ENCODE data around the gene POP4.
A peak's percentile ranks its signal among the peaks of the same experiment; 100 is the strongest.

The POP4 gene

DNA sequence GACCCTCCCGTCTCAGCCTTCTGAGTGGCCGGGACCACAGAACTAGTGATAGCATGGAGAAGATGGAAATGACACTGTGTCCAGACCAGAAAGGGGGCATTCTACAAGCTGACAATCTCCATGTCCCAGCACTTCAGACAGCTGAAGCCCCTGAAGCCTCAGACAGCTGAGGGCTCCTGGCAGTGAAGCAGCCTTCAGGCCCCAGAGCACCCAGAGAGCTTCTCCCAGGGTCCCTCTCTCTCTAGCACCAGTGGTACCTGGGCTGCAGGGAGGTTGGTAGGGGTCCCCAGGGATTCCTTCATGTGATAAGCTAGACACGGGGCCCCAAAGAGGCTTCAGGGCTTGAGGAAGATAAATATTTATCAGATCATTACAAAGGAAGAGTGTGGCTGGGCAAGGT lies 7.6 kb upstream of the POP4 start:
- Histone ChIP-seq H3K36me3 (ENCODE audit: low read depth) (no peaks in the 10 kb centered on the region), H3K4me1 (ENCODE audit: insufficient read depth, poor library complexity, severe bottlenecking) (no peaks in the 10 kb centered on the region), H3K27me3 (ENCODE audit: insufficient read depth, poor library complexity, severe bottlenecking) (peaks cover 13% of the 10 kb centered on the region), H3K4me3 (ENCODE audit: severe bottlenecking) (no peak overlapping the region), H3K27ac (ENCODE audit: poor library complexity, severe bottlenecking) (no peak overlapping the region), H3K9me3 (ENCODE audit: severe bottlenecking) (no peaks in the 10 kb centered on the region)
- DNase-seq (ENCODE audit: low spot score) (no peak), ATAC-seq (ENCODE audit: low read depth) (no peak)
- TF ChIP-seq, protein P1, sequence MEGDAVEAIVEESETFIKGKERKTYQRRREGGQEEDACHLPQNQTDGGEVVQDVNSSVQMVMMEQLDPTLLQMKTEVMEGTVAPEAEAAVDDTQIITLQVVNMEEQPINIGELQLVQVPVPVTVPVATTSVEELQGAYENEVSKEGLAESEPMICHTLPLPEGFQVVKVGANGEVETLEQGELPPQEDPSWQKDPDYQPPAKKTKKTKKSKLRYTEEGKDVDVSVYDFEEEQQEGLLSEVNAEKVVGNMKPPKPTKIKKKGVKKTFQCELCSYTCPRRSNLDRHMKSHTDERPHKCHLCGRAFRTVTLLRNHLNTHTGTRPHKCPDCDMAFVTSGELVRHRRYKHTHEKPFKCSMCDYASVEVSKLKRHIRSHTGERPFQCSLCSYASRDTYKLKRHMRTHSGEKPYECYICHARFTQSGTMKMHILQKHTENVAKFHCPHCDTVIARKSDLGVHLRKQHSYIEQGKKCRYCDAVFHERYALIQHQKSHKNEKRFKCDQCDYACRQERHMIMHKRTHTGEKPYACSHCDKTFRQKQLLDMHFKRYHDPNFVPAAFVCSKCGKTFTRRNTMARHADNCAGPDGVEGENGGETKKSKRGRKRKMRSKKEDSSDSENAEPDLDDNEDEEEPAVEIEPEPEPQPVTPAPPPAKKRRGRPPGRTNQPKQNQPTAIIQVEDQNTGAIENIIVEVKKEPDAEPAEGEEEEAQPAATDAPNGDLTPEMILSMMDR (IDR thresholded peaks at IDR 0.05; ENCODE audit: poor library complexity, severe bottlenecking), result no peak

- Histone ChIP-seq H3K27me3 (ENCODE audit: insufficient read depth, poor library complexity, severe bottlenecking) (peaks cover 1% of the 10 kb centered on the region), H3K4me1 (ENCODE audit: insufficient read depth, poor library complexity, severe bottlenecking) (no peaks in the 10 kb centered on the region), H3K4me3 (ENCODE audit: severe bottlenecking) (no peak overlapping the region), H3K27ac (ENCODE audit: poor library complexity, severe bottlenecking) (no peak overlapping the region), H3K9me3 (ENCODE audit: severe bottlenecking) (no peaks in the 10 kb centered on the region), H3K36me3 (ENCODE audit: low read depth) (no peaks in the 10 kb centered on the region)
- ATAC-seq (ENCODE audit: low read depth), result no peak
- no peak for DNase-seq (ENCODE audit: low spot score)
- TF ChIP-seq, protein P1 (IDR thresholded peaks at IDR 0.05; ENCODE audit: poor library complexity, severe bottlenecking), result no peak
These were observed 2.8 kb upstream of the POP4 start for GRCh38 chr19:29603308-29603707.

GRCh38 chr19:29606420-29606747 lies 301 bp downstream of the POP4 start:
- ATAC-seq (ENCODE audit: low read depth), result peak; percentile 41
- DNase-seq (ENCODE audit: low spot score), result no peak
- no peaks in the 10 kb centered on the region for H3K27me3 ChIP-seq (ENCODE audit: insufficient read depth, poor library complexity, severe bottlenecking)
- H3K9me3 ChIP-seq (ENCODE audit: severe bottlenecking), result no peaks in the 10 kb centered on the region
- H3K27ac ChIP-seq (ENCODE audit: poor library complexity, severe bottlenecking), result no peak overlapping the region
- peak overlapping the region; percentile 75 for H3K4me3 ChIP-seq (ENCODE audit: severe bottlenecking)
- peaks cover 16% of the 10 kb centered on the region for H3K36me3 ChIP-seq (ENCODE audit: low read depth)
- H3K4me1 ChIP-seq (ENCODE audit: insufficient read depth, poor library complexity, severe bottlenecking), result no peaks in the 10 kb centered on the region
- TF ChIP-seq, protein P1 (IDR thresholded peaks at IDR 0.05; ENCODE audit: poor library complexity, severe bottlenecking), result no peak

DNA sequence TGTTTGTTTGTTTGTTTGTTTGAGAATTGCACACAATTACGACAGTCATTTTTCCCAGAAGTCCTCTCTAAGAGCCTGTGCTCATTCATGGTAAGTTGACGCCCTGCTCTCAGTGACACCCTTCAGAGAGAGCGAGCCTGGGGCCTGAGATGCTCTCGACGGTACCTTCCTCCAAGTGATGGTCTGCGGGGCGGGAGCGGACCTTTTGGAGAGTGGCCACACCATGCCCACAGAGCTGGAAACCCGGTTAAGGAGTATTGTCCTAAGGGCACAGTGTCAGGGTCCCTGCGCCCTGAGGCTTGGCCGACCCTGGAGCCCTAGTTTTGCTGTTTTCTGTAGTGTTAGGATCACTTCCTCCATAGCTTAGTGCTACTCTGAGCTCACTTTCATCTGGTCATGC lies 3.6 kb downstream of the POP4 start:
- H3K27me3 ChIP-seq (ENCODE audit: insufficient read depth, poor library complexity, severe bottlenecking), result no peaks in the 10 kb centered on the region

DNA sequence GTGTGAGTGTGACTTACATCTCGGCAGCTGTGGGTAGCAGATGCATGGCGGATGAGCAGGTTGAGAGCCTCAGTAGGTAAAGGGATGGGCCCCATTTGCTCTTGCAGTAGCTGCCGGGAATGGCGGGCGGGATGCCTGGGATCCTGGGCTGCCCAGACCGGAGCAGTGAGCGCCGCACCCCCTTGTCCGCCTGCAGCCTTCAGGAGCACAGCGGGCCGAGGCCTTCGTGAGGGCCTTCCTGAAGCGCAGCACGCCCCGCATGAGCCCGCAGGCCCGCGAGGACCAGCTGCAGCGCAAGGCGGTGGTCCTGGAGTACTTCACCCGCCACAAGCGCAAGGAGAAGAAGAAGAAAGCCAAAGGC lies 4.1 kb downstream of the POP4 start:
- no peak overlapping the region for H3K27ac ChIP-seq (ENCODE audit: poor library complexity, severe bottlenecking)
- no peaks in the 10 kb centered on the region for H3K4me1 ChIP-seq (ENCODE audit: insufficient read depth, poor library complexity, severe bottlenecking)
- no peak for ATAC-seq (ENCODE audit: low read depth)
- no peak overlapping the region for H3K4me3 ChIP-seq (ENCODE audit: severe bottlenecking)
- DNase-seq (ENCODE audit: low spot score), result no peak
- H3K36me3 ChIP-seq (ENCODE audit: low read depth), result peaks cover 37% of the 10 kb centered on the region
- no peaks in the 10 kb centered on the region for H3K27me3 ChIP-seq (ENCODE audit: insufficient read depth, poor library complexity, severe bottlenecking)
- no peaks in the 10 kb centered on the region for H3K9me3 ChIP-seq (ENCODE audit: severe bottlenecking)
- TF ChIP-seq, protein P1 (IDR thresholded peaks at IDR 0.05; ENCODE audit: poor library complexity, severe bottlenecking), result no peak

More for the DNA sequence above, 3.6 kb downstream of the POP4 start:
- H3K27ac ChIP-seq (ENCODE audit: poor library complexity, severe bottlenecking), result no peak overlapping the region
- no peaks in the 10 kb centered on the region for H3K9me3 ChIP-seq (ENCODE audit: severe bottlenecking)
- no peak overlapping the region for H3K4me3 ChIP-seq (ENCODE audit: severe bottlenecking)
- peaks cover 37% of the 10 kb centered on the region for H3K36me3 ChIP-seq (ENCODE audit: low read depth)
- ATAC-seq (ENCODE audit: low read depth) (no peak), DNase-seq (ENCODE audit: low spot score) (no peak)
- TF ChIP-seq, protein P1 (IDR thresholded peaks at IDR 0.05; ENCODE audit: poor library complexity, severe bottlenecking), result no peak
- H3K4me1 ChIP-seq (ENCODE audit: insufficient read depth, poor library complexity, severe bottlenecking), result no peaks in the 10 kb centered on the region
